ENCODE data around the gene TVP23C. TPM values are rescaled to one million over a fixed set of nuclear protein-coding genes. Genes with fewer than 3 reads are reported as not detected.
"Not testable (repeated sequence)": the region's sequence is repeated elsewhere in the genome, so short reads cannot be mapped to it uniquely, and the experiment has no call there.

TVP23C gene
- total RNA-seq, result 10 to 100 TPM in 3 of 4 donors, 1 to 10 TPM in 1; 8.3 to 20.2 (median 14.3) TPM

DNA sequence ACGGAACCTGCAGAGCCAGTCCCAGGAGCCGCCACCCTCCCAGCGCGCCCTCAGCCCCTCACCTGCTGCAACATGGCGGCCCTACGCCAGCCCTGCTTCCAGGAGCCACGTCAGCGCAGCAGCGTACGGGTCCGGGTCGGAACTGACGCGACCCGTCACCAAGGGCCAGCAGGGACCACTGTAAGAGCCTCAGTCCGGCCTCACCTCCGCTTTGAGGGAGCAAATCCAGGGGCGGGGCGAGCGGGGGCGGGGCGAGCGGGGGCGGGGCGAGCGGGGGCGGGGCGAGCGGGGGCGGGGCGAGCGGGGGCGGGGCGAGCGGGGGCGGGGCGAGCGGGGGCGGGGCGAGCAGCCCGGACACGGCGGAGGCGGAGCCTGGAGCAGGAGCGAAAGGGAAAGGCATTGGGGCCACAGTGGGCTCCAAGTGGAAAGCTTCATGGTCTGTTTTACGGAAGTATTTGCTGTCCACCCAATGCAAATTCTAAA, at the start of gene TVP23C:
TVP23C (minus strand) TSS at position 109 of the 483 bp plus-strand sequence; CDS start at position 74, 35 bp downstream.
- TF ChIP-seq, protein P1, sequence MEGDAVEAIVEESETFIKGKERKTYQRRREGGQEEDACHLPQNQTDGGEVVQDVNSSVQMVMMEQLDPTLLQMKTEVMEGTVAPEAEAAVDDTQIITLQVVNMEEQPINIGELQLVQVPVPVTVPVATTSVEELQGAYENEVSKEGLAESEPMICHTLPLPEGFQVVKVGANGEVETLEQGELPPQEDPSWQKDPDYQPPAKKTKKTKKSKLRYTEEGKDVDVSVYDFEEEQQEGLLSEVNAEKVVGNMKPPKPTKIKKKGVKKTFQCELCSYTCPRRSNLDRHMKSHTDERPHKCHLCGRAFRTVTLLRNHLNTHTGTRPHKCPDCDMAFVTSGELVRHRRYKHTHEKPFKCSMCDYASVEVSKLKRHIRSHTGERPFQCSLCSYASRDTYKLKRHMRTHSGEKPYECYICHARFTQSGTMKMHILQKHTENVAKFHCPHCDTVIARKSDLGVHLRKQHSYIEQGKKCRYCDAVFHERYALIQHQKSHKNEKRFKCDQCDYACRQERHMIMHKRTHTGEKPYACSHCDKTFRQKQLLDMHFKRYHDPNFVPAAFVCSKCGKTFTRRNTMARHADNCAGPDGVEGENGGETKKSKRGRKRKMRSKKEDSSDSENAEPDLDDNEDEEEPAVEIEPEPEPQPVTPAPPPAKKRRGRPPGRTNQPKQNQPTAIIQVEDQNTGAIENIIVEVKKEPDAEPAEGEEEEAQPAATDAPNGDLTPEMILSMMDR (IDR thresholded peaks at IDR 0.05; ENCODE audit: low read depth), result not testable (repeated sequence)

DNA sequence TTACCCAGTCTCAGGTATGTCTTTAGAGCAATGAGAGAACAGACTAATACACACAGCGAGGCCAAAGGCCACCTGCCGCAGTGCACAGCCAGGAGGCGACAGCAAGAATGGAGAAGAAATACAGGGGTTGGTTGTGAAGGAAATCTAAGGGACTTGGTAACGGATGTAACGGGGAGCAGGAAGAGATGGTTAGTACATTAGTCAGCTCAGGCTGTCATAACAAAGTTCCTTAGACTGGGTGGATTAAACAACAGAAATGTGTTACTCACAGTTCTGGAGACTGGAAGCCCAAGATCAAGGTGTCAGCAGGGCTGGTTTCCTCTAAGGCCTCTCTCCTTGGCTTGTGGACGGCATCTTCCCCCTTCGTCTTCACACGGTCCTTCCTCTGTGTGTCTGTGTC, 47.1 kb downstream of the TVP23C start:
- TF ChIP-seq, protein P1 (IDR thresholded peaks at IDR 0.05; ENCODE audit: low read depth), result no peak

DNA sequence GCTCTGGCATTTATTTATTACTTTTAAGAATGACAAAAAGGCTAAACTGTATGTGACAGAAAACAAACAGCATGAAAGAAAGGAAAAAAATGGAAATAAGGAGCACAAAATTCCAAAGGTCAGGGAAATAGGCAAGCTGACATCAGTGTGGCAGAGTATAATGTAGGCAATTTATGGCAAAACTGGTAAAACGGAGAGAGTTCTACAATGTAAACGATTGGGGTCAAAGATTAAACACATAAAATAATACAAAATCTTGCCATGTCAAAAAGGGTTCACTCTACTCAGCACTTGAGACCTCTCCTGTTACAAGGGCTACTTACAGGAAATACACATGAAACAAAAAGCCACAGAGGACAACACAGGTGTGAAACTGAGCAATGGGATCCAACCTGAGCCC, 48.8 kb downstream of the TVP23C start:
- TF ChIP-seq, protein P1 (IDR thresholded peaks at IDR 0.05; ENCODE audit: low read depth), result no peak

DNA sequence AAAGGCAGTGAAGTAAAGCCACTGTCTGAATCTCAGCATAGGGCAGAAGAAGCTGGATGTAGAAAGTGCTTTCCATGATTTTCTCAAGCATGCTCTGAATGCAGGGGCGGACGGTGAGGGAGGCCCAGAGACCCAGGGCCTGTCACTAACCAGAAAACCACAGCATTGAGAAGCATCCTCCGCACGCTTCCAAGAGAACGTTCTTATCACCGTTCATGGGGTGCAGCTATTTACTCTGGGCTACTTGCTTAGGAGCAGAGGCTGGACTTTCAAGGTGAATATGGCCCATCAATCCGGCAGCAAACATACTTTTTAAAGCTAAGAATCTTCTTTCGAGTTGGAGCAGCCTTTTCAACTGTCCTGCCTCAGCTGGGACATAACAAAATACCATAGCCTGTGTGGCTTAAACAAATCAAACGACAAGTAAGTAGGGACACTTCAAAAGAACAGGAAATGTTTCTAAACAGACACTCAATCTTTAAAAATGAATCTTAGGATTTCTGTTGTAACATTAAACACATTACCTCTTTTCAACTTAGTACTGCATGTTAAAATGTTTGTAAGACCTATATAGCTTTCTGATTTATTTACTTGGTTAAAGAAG, 49.3 kb downstream of the TVP23C start:
- TF ChIP-seq, protein P1 (IDR thresholded peaks at IDR 0.05; ENCODE audit: low read depth), result no peak

DNA sequence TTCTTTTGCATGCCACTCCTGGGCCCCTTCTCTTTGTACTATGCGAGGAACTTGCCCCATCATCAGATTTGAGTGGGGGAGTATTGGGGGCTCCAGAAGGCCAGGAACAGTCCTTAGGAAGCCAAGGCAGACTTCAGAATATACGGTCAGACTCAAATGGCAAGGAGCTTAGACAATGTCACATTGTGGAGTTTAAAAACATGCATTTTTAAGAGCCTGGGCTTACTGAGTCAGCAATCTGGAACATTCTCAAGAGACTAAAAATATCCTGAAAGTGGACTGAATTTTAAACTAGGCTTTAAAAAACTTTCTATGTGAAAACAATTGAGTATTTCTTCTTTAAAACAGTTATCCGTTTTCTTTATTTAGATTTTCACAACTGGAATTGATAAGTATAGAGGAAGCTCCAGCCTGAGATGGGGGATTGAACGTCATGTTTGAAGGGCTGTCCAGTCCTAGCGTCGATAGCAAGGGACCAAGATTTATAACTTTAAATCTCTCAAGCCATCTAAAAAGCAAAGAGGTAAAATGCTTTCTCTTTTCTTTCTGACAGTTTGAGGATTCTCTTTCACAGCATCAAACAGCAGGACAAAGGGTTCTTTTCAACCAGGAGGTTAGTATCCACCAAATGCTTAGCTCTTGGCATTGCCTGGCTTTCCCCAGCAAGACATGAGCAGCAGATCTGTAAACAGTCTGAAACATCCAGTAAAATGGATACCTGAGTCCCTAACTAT, 50.1 kb downstream of the TVP23C start:
- TF ChIP-seq, protein P1 (IDR thresholded peaks at IDR 0.05; ENCODE audit: low read depth), result no peak

DNA sequence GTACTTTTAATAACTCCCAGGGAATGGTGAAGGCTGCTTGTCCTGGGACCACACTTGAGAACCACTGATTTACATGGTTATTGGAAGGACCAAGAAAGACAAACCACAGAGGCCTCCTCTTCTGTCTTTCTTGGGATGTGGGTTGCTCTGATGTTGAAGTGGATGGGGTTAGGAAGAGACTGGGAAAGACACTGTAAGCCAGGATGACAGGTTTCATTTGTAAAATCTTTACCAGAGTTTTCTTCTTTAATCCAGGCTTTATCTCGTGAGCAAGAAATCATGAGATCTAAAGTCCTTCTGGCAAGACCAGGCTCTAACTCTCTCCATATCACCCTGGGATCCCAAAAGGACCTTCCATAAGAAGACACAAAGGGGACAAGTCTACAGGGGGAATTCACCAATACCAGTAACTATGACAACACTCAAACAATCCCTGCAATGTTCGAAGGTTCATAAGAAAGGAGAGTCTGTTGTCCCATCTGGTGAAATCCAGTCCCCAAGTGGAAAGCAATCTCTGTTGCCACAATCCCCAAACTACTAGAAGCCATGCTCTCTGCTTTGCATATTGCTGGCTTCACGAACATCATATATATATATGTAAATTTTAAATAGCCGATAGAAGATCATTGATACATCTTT, 51.1 kb downstream of the TVP23C start:
- TF ChIP-seq, protein P1 (IDR thresholded peaks at IDR 0.05; ENCODE audit: low read depth), result no peak

DNA sequence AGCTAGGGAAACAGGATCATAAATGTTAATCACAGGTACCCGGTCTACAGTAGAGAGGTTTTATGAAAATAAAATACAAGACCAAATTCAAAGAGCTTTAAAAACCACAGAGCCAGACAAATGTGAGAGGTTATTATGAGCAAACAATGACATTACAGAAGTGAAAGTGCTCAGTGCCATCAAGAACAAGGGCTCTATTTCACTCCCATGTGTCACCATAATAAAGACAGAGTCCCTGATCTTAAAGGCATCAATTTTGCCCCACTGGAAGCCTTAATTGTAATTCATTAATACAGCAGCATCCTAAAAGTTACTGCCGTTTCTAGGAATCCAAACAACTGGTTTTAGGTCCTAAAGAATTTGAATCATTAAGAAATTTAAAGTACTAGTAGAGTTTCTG, 52.1 kb downstream of the TVP23C start:
- TF ChIP-seq, protein P1 (IDR thresholded peaks at IDR 0.05; ENCODE audit: low read depth), result no peak

All from subcutaneous adipose tissue (tissue), 4 donors.